Kidney epithelial cell (primary cell): ENCODE measurements around the gene CYSLTR2. TPM values are rescaled to one million over a fixed set of nuclear protein-coding genes. Genes with fewer than 3 reads are reported as not detected.

Experiments
- DNase-seq: peaks from one replicate; pipeline ENCODE4 v3.0.0-alpha.2; 2010; ENCODE audit warnings: low read depth
- H3K27me3 ChIP-seq: 2 replicates; pipeline ENCODE4 v1.6.0; 2011; ENCODE audit warnings: low read length; ENCODE audit not compliant: control insufficient read depth, insufficient read depth
- H3K36me3 ChIP-seq: 2 replicates; pipeline ENCODE4 v1.5.1; 2011; ENCODE audit warnings: low read length; ENCODE audit not compliant: control insufficient read depth, insufficient read depth
- H3K4me3 ChIP-seq: 2 replicates; pipeline ENCODE4 v1.5.1; 2011; ENCODE audit warnings: low read depth, mild to moderate bottlenecking, control low read depth, low read length
- total RNA-seq: library from RNA; depleted of rRNA; stranded (reverse); fragments of >200 nt; gene quantifications from 2 replicates; pipeline ENCODE4 v1.2.3, GENCODE V29; 2015
- TF ChIP-seq, protein P1 (sequence below): IDR thresholded peaks from 2 replicates; pipeline ENCODE4 v1.5.1; 2011; ENCODE audit warnings: mild to moderate bottlenecking, moderate library complexity, low read length, control low read depth, inconsistent platforms; ENCODE audit not compliant: insufficient read depth, poor library complexity, severe bottlenecking

The CYSLTR2 gene
- total RNA-seq, 1 donor from 2014 or later = 0.13 TPM

DNA sequence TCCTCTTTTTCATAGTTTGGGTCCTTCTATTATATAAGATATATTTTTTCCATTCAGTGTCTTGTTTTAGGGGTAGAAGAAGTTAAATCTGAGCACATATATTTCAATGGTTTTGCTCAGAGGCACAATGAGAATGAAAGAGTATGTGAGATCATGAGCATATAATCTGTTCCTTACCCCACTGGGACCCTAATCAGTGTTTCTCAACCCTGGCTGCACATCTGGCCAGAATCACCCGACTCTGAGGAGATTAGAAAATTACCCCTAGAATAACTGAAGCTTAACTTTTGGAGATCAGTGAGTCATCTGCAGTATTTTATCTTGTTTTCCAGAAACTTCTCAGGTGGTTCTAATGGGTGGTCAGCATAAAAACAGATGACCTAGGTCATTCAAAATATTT is 782 bp downstream of the CYSLTR2 start:
- H3K36me3 ChIP-seq = no peaks in the 10 kb centered on the region
- H3K27me3 ChIP-seq = no peaks in the 10 kb centered on the region
- TF ChIP-seq, protein P1, sequence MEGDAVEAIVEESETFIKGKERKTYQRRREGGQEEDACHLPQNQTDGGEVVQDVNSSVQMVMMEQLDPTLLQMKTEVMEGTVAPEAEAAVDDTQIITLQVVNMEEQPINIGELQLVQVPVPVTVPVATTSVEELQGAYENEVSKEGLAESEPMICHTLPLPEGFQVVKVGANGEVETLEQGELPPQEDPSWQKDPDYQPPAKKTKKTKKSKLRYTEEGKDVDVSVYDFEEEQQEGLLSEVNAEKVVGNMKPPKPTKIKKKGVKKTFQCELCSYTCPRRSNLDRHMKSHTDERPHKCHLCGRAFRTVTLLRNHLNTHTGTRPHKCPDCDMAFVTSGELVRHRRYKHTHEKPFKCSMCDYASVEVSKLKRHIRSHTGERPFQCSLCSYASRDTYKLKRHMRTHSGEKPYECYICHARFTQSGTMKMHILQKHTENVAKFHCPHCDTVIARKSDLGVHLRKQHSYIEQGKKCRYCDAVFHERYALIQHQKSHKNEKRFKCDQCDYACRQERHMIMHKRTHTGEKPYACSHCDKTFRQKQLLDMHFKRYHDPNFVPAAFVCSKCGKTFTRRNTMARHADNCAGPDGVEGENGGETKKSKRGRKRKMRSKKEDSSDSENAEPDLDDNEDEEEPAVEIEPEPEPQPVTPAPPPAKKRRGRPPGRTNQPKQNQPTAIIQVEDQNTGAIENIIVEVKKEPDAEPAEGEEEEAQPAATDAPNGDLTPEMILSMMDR = no peak
- DNase-seq = no peak
- H3K4me3 ChIP-seq = no peak overlapping the region

DNA sequence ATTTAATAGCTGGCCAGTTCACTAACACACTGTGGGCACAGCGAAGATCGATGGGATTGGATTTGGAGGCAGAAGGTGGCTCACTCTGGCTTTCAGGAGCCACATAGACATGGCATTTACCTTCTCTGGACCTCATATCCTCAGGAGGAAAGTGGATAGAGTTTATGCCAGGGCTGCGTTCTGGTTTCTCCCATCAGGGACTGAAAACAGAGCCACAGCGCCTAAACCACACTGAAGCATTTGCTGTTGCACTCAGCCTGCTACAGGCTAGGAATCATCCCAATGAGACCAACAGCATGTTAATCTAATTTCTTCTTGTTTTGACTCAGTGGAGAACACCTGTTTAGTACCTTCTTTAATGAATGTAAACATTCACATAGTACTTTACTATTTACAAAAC is 1.6 kb downstream of the CYSLTR2 start:
- H3K27me3 ChIP-seq = no peaks in the 10 kb centered on the region
- DNase-seq = no peak
- no peak overlapping the region for H3K4me3 ChIP-seq
- H3K36me3 ChIP-seq = no peaks in the 10 kb centered on the region
- TF ChIP-seq, protein P1 = no peak

DNA sequence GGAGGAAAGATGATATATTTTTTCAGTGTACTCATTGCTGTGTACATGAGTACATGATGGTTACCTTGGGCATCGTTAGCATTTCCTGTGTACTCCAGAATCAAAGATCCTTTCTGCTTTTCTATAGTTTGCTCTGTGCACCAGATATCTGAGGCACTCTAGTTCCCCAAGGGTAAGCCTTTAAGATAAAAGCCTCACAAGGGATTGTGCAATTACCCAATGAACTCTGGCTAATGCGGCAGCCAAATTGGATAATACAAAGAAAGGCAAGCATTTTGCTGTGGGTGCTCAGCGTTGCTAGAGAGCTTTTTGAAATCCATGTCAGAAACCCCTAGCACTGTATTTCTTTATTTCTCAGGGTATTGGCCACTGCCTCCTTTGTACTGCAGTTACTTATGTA is 2.9 kb downstream of the CYSLTR2 start:
- TF ChIP-seq, protein P1 = no peak
- DNase-seq = no peak

DNA sequence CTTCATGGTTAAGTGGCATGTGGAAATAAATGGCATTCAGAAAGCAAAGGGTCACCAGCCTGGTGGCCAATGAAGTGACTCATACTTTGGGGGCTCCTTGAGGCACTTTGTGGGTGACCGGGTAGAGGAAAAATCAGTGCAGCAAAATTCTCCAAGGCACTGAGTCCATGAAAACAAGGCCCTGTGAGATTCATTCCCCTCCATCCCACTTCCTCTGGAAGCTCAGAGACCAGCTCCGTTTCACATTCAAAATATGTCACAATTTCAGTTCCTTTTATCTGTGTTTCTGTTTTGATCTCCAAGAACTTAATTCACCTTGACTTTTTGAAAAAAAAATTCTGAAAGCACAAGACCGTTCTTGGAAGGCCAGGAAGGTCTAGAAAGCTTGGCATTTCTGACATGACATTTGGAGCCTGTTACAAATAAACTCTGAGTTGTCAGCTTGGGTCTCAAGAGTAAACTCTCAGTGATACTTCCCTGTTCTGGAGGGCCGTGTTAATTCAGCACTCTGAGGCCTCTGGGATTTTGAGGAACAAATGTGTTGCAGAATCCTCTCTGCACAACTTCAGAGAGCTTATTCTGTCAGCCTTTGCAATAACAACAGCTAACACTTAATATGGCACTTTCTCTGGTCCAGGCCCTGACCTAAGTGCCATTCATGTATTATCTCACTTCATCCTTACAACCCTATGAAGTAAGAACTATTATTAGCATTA is 6.8 kb downstream of the CYSLTR2 start:
- no peaks in the 10 kb centered on the region for H3K27me3 ChIP-seq
- TF ChIP-seq, protein P1 = no peak
- DNase-seq = no peak
- no peak overlapping the region for H3K4me3 ChIP-seq
- no peaks in the 10 kb centered on the region for H3K36me3 ChIP-seq

More for the DNA sequence above, 2.9 kb downstream of the CYSLTR2 start:
- Histone ChIP-seq H3K36me3 (no peaks in the 10 kb centered on the region), H3K27me3 (no peaks in the 10 kb centered on the region), H3K4me3 (no peak overlapping the region)

DNA sequence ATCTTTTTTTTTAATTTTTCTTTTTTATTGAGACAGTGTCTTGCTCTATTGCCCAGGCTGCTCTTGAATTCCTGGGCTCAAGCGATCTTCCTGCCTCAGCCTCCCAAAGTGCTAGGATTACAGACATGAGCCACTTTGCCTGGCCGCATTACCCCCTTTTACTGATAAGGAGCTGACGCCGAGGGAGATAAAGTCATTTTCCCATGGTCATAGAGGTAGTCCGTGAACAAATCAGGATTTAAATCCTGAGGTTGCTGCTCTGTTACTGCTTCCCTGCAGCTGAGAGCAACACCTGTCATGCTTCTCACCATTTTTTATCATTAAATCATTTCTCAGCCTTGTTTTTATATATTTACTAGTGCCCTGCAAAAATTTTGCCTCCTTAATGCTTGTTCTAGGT is 7.4 kb downstream of the CYSLTR2 start:
- H3K36me3 ChIP-seq = no peaks in the 10 kb centered on the region
- no peak for DNase-seq
- no peaks in the 10 kb centered on the region for H3K27me3 ChIP-seq
- TF ChIP-seq, protein P1 = no peak
- H3K4me3 ChIP-seq = no peak overlapping the region

DNA sequence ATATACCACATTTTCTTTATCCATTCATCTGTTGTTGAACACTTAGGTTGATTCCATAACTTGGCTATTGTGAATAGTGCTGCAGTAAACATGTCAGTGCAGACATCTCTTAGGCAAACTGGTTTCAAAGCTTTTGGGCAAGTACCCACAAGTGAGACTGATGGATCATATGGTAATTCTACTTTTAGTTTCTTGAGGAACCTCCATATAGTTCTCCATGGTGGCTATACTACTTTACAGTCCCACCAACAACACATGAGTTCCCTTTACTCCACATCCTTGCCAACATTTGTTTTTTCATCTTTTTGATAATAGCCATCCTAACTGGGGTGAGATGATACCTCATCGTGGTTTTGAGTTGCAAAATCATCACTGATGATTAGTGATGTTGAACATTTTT is 8.5 kb downstream of the CYSLTR2 start:
- TF ChIP-seq, protein P1 = no peak
- no peak for DNase-seq
- Histone ChIP-seq H3K27me3 (no peaks in the 10 kb centered on the region), H3K36me3 (no peaks in the 10 kb centered on the region), H3K4me3 (no peak overlapping the region)
